K562 (cell line): Measurements from ENCODE around the gene DNAH1.

Source experiments
- CTCF ChIP-seq, 3 experiments: IDR thresholded peaks in 2 of 3; conservative IDR thresholded peaks in 1 of 3; 2 replicates each; pipeline ENCODE4 v1.5.1; 2011 to 2012; ENCODE audit warnings: low read length in 3 of 3, mild to moderate bottlenecking in 3 of 3, control low read depth in 2 of 3, improper control_type of control experiment in 1 of 3, inconsistent platforms in 1 of 3, low read depth in 1 of 3, mixed read lengths in 1 of 3, moderate library complexity in 1 of 3; ENCODE audit not compliant: insufficient read depth in 2 of 3
- EP300 ChIP-seq: IDR thresholded peaks from 2 replicates; pipeline ENCODE4 v1.6.1; 2012; ENCODE audit warnings: low read length, improper control_type of control experiment
- RAD51 ChIP-seq: fragments of 450-650 bp; IDR thresholded peaks from 2 replicates; pipeline ENCODE4 v1.7.1; 2016; ENCODE audit warnings: low read depth, mild to moderate bottlenecking, borderline replicate concordance
- SAFB2 ChIP-seq: fragments of 200-400 bp; formaldehyde crosslinking; IDR thresholded peaks from 2 replicates; pipeline ENCODE4 v1.6.1; 2018; ENCODE audit warnings: borderline replicate concordance, low read length, low read depth, moderate library complexity; ENCODE audit not compliant: severe bottlenecking
- TAF1 ChIP-seq: IDR thresholded peaks from 2 replicates; pipeline ENCODE4 v1.6.1; 2011; ENCODE audit warnings: mild to moderate bottlenecking, low read length, moderate library complexity; ENCODE audit not compliant: insufficient read depth, control insufficient read depth, severe bottlenecking; ENCODE audit errors: extremely low read depth
- USF2 ChIP-seq: sonication (generic); formaldehyde crosslinking; IDR thresholded peaks from 2 replicates; pipeline ENCODE4 v1.5.0; 2020; ENCODE audit warnings: missing genetic modification reagents
- ZNF197 ChIP-seq: fragments of 200-800 bp; sonication (Bioruptor generic); IDR thresholded peaks from 2 replicates; pipeline ENCODE4 v1.6.1; 2016; ENCODE audit warnings: low read depth, missing genetic modification characterization, missing compliant biosample characterization
- ZNF398 ChIP-seq: fragments of 250-450 bp; sonication (Bioruptor Pico); IDR thresholded peaks from 2 replicates; pipeline ENCODE4 v1.8.0; 2021; ENCODE audit warnings: moderate library complexity, mild to moderate bottlenecking, inconsistent platforms
- ZNF408 ChIP-seq: fragments of 250-450 bp; sonication (Bioruptor Pico); IDR thresholded peaks from 2 replicates; pipeline ENCODE4 v1.4.0; 2020; ENCODE audit warnings: low read depth, mild to moderate bottlenecking, moderate library complexity

- TF ChIP-seq RAD51 (no peak), ZNF398 (CRISPR knock-in tag) (no peak), ZNF408 (CRISPR knock-in tag) (no peak), TAF1 (no peak), CTCF (IDR thresholded peaks at IDR 0.05 in 2 of 3, conservative IDR thresholded peaks at IDR 0.05 in 1 of 3; ENCODE audit: insufficient read depth in 2 of 3, low read depth in 1 of 3, low read length in 3 of 3) (no peak), EP300 (no peak), USF2 (no peak), SAFB2 (no peak), ZNF197 (CRISPR knock-in tag) (no peak)
Measured at GRCh38 chr3:52341123-52341522, 25.0 kb downstream of the DNAH1 start.
